Left lung (tissue), 10 donors: ENCODE measurements around the gene CNKSR2. TPM values are rescaled to one million over a fixed set of nuclear protein-coding genes. Genes with fewer than 3 reads are reported as not detected.

Source experiments
- ATAC-seq: fragments of 200-7000 bp; cut with Tn5 transposase; one replicate; pipeline ENCODE4 v1.9.1; 2020; ENCODE audit warnings: moderate library complexity
- DNase-seq, 4 donors: peaks; one replicate each; pipeline ENCODE4 v3.0.0-alpha.2; 2013 to 2020
- H3K27ac ChIP-seq, 2 donors: fragments of 200-600 bp; sonication (generic) in 1 of 2; one replicate each; pipeline versions ENCODE4 v1.5.0 to v1.8.0; 2020 to 2021
- H3K27me3 ChIP-seq, 2 donors: fragments of 200-600 bp; sonication (generic) in 1 of 2; one replicate each; pipeline versions ENCODE4 v1.5.0 to v1.8.0; 2020 to 2021
- H3K36me3 ChIP-seq, 2 donors: fragments of 200-600 bp; sonication (generic) in 1 of 2; one replicate each; pipeline versions ENCODE4 v1.5.0 to v1.8.0; 2020 to 2021
- H3K4me1 ChIP-seq, 2 donors: fragments of 200-600 bp; one replicate each; pipeline ENCODE4 v1.8.0; 2021
- H3K4me3 ChIP-seq, 2 donors: fragments of 200-600 bp; sonication (generic) in 1 of 2; one replicate each; pipeline versions ENCODE4 v1.5.0 to v1.8.0; 2020 to 2021; ENCODE audit warnings: mild to moderate bottlenecking in 1 of 2
- H3K9me3 ChIP-seq, 2 donors: fragments of 200-600 bp; sonication (generic) in 1 of 2; one replicate each; pipeline versions ENCODE4 v1.5.0 to v1.8.0; 2020 to 2021
- intact Hi-C, 2 donors: fragments of 100-400 bp; cut with DNase I; formaldehyde crosslinking; loops; one replicate each; pipeline versions ENCODE4 v1.11.2 to v1.14.2; 2022
- polyA plus RNA-seq, 6 donors: library from polyadenylated mRNA; unstranded; fragments of 120-200 nt; gene quantifications; one replicate each; pipeline ENCODE4 v1.2.1, GENCODE V29; 2013; ENCODE audit not compliant: insufficient read length in 6 of 6
- total RNA-seq, 2 donors: library from RNA; stranded (reverse); fragmentation: NEBNext Ultra II Directional; extraction: Animal tissue kit (Norgen Biotek cat#: 25700); gene quantifications; one replicate each; pipeline ENCODE4 v1.2.1, GENCODE V29; 2021
- TF ChIP-seq, protein P1 (sequence below), 2 donors: fragments of 200-600 bp; sonication (generic) in 1 of 2; IDR thresholded peaks; one replicate each; pipeline versions ENCODE4 v1.5.0 to v1.8.0; 2021; ENCODE audit warnings: antibody characterized with exemption in 2 of 2
- donor health status: DM: no; HTN: yes; CAD: no.
- donor health status: DM: no; HTN: no; CAD: no.

Gene CNKSR2
- total and polyA plus RNA-seq, 8 donors = 3.8 to 14.9 (median 9.8) TPM

DNA sequence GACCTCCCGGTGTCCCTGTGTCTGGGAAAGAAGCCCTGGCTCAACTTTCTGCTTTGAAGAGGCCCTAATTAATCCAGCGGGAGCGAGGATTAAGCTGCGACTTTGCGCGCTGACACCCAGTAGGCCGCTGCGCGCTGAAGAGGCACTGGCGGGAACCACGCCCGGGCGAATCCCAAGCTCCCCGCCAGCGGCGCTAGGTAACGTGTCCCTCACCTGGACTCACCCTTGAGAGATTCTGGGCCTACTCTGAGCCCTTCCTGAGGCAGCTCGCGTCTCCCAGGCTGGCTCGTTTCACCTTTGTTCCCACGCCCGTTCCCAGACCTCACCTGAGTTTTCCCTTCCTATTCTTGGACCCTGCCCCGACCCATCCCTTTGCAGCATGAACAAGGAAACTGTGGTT, 284.5 kb downstream of the CNKSR2 start:
- no peak overlapping the region for H3K27ac ChIP-seq
- intact Hi-C loops = no loop called here
- DNase-seq = peak in 1 of 4 donors; percentile 31
- peak; percentile 68 for ATAC-seq
- peaks cover 14 to 47% of the 10 kb centered on the region in 2 donors for H3K27me3 ChIP-seq
- TF ChIP-seq, protein P1, sequence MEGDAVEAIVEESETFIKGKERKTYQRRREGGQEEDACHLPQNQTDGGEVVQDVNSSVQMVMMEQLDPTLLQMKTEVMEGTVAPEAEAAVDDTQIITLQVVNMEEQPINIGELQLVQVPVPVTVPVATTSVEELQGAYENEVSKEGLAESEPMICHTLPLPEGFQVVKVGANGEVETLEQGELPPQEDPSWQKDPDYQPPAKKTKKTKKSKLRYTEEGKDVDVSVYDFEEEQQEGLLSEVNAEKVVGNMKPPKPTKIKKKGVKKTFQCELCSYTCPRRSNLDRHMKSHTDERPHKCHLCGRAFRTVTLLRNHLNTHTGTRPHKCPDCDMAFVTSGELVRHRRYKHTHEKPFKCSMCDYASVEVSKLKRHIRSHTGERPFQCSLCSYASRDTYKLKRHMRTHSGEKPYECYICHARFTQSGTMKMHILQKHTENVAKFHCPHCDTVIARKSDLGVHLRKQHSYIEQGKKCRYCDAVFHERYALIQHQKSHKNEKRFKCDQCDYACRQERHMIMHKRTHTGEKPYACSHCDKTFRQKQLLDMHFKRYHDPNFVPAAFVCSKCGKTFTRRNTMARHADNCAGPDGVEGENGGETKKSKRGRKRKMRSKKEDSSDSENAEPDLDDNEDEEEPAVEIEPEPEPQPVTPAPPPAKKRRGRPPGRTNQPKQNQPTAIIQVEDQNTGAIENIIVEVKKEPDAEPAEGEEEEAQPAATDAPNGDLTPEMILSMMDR (IDR thresholded peaks at IDR 0.05) = no peak
- no peaks in the 10 kb centered on the region for H3K36me3 ChIP-seq
- no peaks in the 10 kb centered on the region for H3K4me1 ChIP-seq
- no peak overlapping the region for H3K4me3 ChIP-seq
- no peaks in the 10 kb centered on the region for H3K9me3 ChIP-seq

DNA sequence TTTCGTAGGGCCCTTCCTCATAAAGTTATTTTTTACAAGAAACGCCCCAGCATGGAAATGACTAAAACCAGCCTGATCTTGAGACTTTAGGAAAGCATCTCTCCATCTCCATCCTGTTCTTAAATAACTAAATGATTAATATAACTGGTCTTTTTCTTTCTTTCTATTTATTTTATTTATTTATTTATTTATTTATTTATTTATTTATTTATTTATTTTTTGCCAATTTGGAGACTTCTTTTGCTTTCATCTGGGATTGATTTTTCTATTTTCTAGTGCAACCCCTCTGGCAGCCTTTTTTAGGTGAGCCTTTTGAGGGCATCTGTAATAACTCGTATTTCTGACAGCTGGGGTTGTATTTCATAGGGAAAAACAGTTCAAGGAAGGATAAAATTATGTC, 285.1 kb downstream of the CNKSR2 start:
- no peaks in the 10 kb centered on the region for H3K36me3 ChIP-seq
- no peak overlapping the region for H3K27ac ChIP-seq
- DNase-seq (no peak), ATAC-seq (no peak)
- H3K27me3 ChIP-seq = peaks cover 14 to 47% of the 10 kb centered on the region in 2 donors
- TF ChIP-seq, protein P1 (IDR thresholded peaks at IDR 0.05) = no peak
- H3K4me1 ChIP-seq = no peaks in the 10 kb centered on the region
- intact Hi-C loops = no loop called here
- H3K9me3 ChIP-seq = no peaks in the 10 kb centered on the region
- no peak overlapping the region for H3K4me3 ChIP-seq

DNA sequence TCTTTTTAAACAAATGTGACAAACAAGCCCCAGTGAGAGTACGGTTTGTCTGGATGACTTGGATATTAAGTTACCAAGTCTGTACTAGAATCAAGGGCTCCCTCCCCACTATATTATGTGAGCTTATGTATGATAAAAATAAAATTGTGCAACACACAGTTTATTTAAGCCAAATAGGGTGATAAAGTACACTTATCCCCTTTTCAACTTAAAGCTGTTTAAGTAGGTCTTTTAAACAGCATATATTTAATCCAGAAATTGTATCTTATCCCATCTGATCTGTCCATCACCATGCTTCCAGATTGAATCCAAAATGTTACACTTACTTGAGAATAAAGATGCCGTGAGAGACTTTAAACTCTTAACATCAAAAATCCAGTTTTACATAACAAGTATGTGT, 285.9 kb downstream of the CNKSR2 start:
- Histone ChIP-seq H3K4me1 (no peaks in the 10 kb centered on the region), H3K27ac (no peak overlapping the region), H3K9me3 (no peaks in the 10 kb centered on the region), H3K36me3 (no peaks in the 10 kb centered on the region), H3K4me3 (no peak overlapping the region), H3K27me3 (peaks cover 14 to 47% of the 10 kb centered on the region in 2 donors)
- ATAC-seq = no peak
- intact Hi-C loops = no loop called here
- peak in 2 of 4 donors; percentile 31 to 41 for DNase-seq
- TF ChIP-seq, protein P1 (IDR thresholded peaks at IDR 0.05) = no peak

DNA sequence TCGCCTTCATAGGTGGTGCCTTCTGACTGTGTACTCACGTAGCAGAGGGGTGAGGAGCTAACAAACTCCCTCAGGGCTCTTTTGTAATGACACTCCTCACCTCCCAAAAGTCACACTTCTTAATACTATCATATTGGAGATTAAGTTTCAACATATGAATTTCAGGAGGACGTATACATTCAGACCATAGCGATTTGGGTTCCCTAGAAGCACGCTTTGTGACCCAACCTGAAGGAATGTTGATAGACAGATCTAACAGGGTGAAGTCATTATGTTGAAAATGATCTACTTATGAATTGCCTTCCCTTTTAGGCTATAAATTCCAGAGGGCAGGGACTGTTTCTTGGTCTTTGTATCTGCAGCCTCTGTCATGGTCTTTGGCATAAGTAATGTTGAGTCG, 287.1 kb downstream of the CNKSR2 start:
- Histone ChIP-seq H3K9me3 (no peaks in the 10 kb centered on the region), H3K27ac (no peak overlapping the region), H3K4me3 (no peak overlapping the region), H3K36me3 (no peaks in the 10 kb centered on the region), H3K4me1 (no peaks in the 10 kb centered on the region), H3K27me3 (peaks cover 13 to 38% of the 10 kb centered on the region in 2 donors)
- intact Hi-C loops = no loop called here
- TF ChIP-seq, protein P1 (IDR thresholded peaks at IDR 0.05) = no peak
- no peak for ATAC-seq
- DNase-seq = no peak

DNA sequence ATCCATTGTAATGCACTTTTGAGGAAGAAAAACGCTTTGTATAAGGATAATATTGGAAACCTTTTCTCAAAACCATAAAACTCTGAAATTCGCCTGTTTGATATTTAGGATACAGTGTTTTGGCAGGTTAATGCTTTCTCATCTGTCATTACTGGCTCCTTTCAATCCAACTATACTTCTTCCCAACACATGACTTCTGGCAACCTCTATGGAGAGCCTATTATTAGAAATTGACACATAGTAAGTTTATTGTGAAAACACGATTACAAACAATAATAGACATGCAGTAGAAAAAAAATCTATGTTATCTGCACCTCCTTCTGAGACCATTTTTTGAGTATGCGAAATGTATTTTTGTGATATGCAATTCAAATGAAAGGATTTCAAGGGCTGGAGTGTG, 288.5 kb downstream of the CNKSR2 start:
- TF ChIP-seq, protein P1 (IDR thresholded peaks at IDR 0.05) = no peak
- Histone ChIP-seq H3K9me3 (no peaks in the 10 kb centered on the region), H3K36me3 (no peaks in the 10 kb centered on the region), H3K4me1 (no peaks in the 10 kb centered on the region), H3K27ac (no peak overlapping the region), H3K27me3 (peaks cover 0 to 23% of the 10 kb centered on the region in 2 donors), H3K4me3 (no peak overlapping the region)
- DNase-seq (no peak), ATAC-seq (no peak)
- intact Hi-C loops = no loop called here
